DMS153 (cell line): ENCODE measurements around the gene HAGHL.

Experiments
- DNase-seq: peaks from one replicate; lab custom pipeline; 2025; lab: John Stamatoyannopoulos, UW

HAGHL gene

GRCh38 chr16:721765-722540 is 5.0 kb upstream of the HAGHL start:
- no peak for DNase-seq

GRCh38 chr16:722835-723633 is 3.9 kb upstream of the HAGHL start:
- DNase-seq = no peak

GRCh38 chr16:723695-724094 is 3.2 kb upstream of the HAGHL start:
- DNase-seq = no peak

GRCh38 chr16:724188-725040 is 2.5 kb upstream of the HAGHL start:
- DNase-seq = no peak

GRCh38 chr16:725041-725376 is 1.9 kb upstream of the HAGHL start:
- no peak for DNase-seq

GRCh38 chr16:725463-726187 is 1.3 kb upstream of the HAGHL start:
- DNase-seq = no peak

GRCh38 chr16:726188-726437 is 793 bp upstream of the HAGHL start:
- DNase-seq = no peak

- no peak for DNase-seq
Observed at GRCh38 chr16:727291-727977, 528 bp downstream of the HAGHL start.

- peak; percentile 38 for DNase-seq
Observed at GRCh38 chr16:728131-728889, 1.4 kb downstream of the HAGHL start.

GRCh38 chr16:728890-729744 is 2.2 kb downstream of the HAGHL start:
- no peak for DNase-seq

GRCh38 chr16:729768-730665 is 3.1 kb downstream of the HAGHL start:
- DNase-seq = no peak

- DNase-seq = no peak
Observed at GRCh38 chr16:730666-731509, 4.0 kb downstream of the HAGHL start.

GRCh38 chr16:732332-732731 is 5.4 kb downstream of the HAGHL start:
- no peak for DNase-seq

- DNase-seq = no peak
Observed at GRCh38 chr16:732936-733335, 6.0 kb downstream of the HAGHL start.

GRCh38 chr16:733382-734207 is 6.7 kb downstream of the HAGHL start:
- DNase-seq = no peak

- no peak for DNase-seq
Observed at GRCh38 chr16:734208-734980, 7.5 kb downstream of the HAGHL start.
